ENCODE measurements around the gene MLEC. TPM values are rescaled to one million over a fixed set of nuclear protein-coding genes. Genes with fewer than 3 reads are reported as not detected.

The MLEC gene
- total RNA-seq, 4 donors from 2014 or later, result 46.5 to 89.4 (median 60.1) TPM

DNA sequence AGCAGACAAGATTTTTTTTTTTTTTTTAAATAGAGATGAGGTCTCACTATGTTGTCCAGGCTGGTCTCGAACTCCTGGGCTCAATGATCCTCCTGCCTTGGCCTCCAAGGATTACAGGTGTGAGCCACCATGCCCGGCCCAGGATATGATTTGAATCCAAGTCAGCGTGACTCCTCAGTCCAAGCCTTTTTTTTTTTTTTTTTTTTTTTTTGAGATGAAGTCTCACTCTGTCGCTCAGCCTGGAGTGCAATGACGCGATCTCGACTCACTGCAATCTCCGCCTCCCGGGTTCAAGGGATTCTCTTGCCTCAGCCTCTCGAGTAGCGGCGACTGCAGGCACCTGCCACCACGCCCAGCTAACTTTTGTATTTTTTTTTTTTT lies 39.6 kb upstream of the MLEC start:
- DNase-seq (no peak), ATAC-seq (no peak)
- H3K4me3 ChIP-seq, result no peak overlapping the region
- peaks cover 16 to 31% (median 25%) of the 10 kb centered on the region in 3 donors for H3K27me3 ChIP-seq
- intact Hi-C loops (cut with DNase I; ENCODE audit: low total_unique reads) (loop anchor here (1.0 to 10.0 kb wide), 5 partner anchors 67 to 447 kb away; partner anchors contain the start of genes GATC and TRIAP1), in situ Hi-C loops (cut with MboI; ENCODE audit: low sequenced_read_pairs in 4 of 4) (loop anchor here (5.0 to 25.0 kb wide), 7 partner anchors 60 to 465 kb away; partner anchors contain the start of genes UNC119B (in 3 of the 4), HNF1A (in 2 of the 4) and POP5 (in 2 of the 4))
- H3K27ac ChIP-seq, result no peak overlapping the region
- H3K4me1 ChIP-seq, result peaks cover 14% of the 10 kb centered on the region in 2 donors
- TF ChIP-seq, protein P1, sequence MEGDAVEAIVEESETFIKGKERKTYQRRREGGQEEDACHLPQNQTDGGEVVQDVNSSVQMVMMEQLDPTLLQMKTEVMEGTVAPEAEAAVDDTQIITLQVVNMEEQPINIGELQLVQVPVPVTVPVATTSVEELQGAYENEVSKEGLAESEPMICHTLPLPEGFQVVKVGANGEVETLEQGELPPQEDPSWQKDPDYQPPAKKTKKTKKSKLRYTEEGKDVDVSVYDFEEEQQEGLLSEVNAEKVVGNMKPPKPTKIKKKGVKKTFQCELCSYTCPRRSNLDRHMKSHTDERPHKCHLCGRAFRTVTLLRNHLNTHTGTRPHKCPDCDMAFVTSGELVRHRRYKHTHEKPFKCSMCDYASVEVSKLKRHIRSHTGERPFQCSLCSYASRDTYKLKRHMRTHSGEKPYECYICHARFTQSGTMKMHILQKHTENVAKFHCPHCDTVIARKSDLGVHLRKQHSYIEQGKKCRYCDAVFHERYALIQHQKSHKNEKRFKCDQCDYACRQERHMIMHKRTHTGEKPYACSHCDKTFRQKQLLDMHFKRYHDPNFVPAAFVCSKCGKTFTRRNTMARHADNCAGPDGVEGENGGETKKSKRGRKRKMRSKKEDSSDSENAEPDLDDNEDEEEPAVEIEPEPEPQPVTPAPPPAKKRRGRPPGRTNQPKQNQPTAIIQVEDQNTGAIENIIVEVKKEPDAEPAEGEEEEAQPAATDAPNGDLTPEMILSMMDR (IDR thresholded peaks at IDR 0.05 in 4 of 5, conservative IDR thresholded peaks at IDR 0.05 in 1 of 5), result no peak
- TF ChIP-seq POLR2A (IDR thresholded peaks at IDR 0.05), result no peak
- no peaks in the 10 kb centered on the region for H3K9me3 ChIP-seq
- H3K36me3 ChIP-seq, result no peaks in the 10 kb centered on the region

DNA sequence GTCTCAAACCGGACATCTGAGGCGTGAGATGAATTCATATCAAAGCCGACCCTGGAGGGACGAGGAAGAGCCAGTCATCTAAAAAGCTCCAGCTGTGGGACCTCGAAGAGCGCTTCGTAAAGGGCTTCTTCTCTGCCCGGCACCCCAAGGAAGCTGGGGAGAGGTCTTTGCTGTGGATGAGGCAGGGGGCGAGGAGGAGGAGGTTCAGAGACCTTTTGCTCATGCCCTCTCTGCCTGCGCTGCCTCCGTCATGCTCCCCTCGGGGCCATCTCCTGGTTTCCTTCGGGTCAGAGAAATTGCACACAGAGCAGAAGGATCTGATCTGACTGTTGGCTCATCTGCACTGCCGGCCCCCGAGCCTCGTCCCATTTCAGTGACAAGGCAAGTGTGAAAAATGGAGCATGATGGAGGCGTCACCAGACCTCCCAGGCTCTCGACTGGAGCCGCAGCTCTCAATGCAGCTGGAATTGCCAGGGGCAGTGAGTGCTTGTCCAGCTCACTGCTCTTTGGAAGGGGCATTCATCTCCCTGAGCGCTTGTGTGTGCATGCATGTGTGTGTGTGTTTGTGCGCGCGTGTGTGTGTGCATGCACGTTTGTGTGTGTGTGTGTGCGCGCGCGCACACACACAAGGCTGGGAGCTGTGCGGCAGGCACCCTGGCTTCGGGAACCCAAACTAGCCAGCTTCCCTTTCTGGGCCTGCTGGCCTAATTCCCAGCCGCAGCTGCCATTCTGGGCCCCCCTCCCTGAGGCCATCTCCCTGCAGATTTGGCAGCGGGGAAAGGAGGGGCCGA lies 37.3 kb upstream of the MLEC start:
- in situ Hi-C loops (cut with MboI; ENCODE audit: low sequenced_read_pairs in 4 of 4) (loop anchor here (5.0 to 25.0 kb wide), 7 partner anchors 62 to 463 kb away; partner anchors contain the start of genes UNC119B (in 3 of the 4), HNF1A (in 2 of the 4) and POP5 (in 2 of the 4)), intact Hi-C loops (cut with DNase I; ENCODE audit: low total_unique reads) (loop anchor here (1.0 to 10.0 kb wide), 4 partner anchors 66 to 445 kb away; partner anchors contain the start of genes GATC and TRIAP1)
- peaks cover 14 to 17% of the 10 kb centered on the region in 2 donors for H3K4me1 ChIP-seq
- ATAC-seq (no peak), DNase-seq (no peak)
- peak overlapping the region; percentile 33 to 47 (median 40) for H3K4me3 ChIP-seq
- peaks cover 3 to 11% (median 10%) of the 10 kb centered on the region in 3 donors for H3K27me3 ChIP-seq
- no peak for TF ChIP-seq POLR2A (IDR thresholded peaks at IDR 0.05)
- TF ChIP-seq, protein P1 (IDR thresholded peaks at IDR 0.05 in 4 of 5, conservative IDR thresholded peaks at IDR 0.05 in 1 of 5), result peak in 1 of 5 experiments; percentile 28
- H3K9me3 ChIP-seq, result no peaks in the 10 kb centered on the region
- no peaks in the 10 kb centered on the region for H3K36me3 ChIP-seq
- H3K27ac ChIP-seq, result peak overlapping the region in 3 of 4 donors; percentile 38 to 45 (median 43)

DNA sequence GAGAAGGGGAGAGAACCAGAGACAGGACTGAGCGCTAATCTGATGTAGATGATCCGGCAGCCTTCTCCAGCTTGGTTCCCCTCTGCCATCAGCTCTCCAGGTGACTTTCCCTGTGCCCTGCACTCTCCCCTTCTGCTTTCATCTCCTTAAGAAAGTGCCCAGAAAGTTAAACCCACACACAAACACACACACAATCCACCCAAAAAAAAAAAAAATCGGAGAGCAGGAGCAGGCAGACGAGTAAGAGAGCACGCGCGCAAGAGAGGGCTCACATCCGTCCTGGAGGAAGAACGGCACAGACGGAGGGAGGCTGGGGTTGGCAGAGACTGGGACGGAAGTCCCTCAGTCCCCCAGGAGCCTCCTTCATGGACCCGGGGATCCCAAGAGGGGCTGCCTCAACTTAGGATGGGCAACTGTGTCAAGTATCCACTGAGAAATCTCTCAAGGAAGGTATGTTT lies 36.7 kb upstream of the MLEC start:
- H3K27ac ChIP-seq, result peak overlapping the region in 3 of 4 donors; percentile 25 to 44 (median 38)
- peak overlapping the region in 3 of 4 donors; percentile 33 to 47 (median 37) for H3K4me3 ChIP-seq
- in situ Hi-C loops (cut with MboI; ENCODE audit: low sequenced_read_pairs in 4 of 4), result no loop called here
- H3K36me3 ChIP-seq, result no peaks in the 10 kb centered on the region
- no peak for ATAC-seq
- DNase-seq, result no peak
- intact Hi-C loops (cut with DNase I; ENCODE audit: low total_unique reads), result no loop called here
- no peaks in the 10 kb centered on the region for H3K9me3 ChIP-seq
- peaks cover 2 to 11% (median 5%) of the 10 kb centered on the region in 3 donors for H3K27me3 ChIP-seq
- TF ChIP-seq POLR2A (IDR thresholded peaks at IDR 0.05), result no peak
- TF ChIP-seq, protein P1 (IDR thresholded peaks at IDR 0.05 in 4 of 5, conservative IDR thresholded peaks at IDR 0.05 in 1 of 5), result no peak
- peaks cover 14 to 17% of the 10 kb centered on the region in 2 donors for H3K4me1 ChIP-seq

DNA sequence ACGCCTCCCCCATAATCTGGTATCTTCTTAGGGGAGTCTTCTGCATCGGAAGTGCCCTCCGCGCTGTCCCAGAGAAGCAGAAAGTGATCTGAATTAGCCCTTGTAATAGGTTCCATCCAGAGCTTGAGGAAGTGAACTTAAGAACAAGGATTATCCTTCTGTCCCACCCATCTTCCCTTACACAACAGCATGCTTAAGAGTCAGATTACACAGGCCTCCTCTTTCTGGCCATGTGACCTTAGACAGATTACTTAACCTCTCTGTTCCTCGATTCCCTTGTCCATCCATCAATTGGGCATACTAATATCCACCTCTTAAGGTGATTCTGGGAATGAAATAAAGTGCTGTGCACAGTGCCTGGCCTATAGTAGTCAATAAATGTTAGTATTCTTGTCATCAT lies 35.1 kb upstream of the MLEC start:
- in situ Hi-C loops (cut with MboI; ENCODE audit: low sequenced_read_pairs in 4 of 4) (no loop called here), intact Hi-C loops (cut with DNase I; ENCODE audit: low total_unique reads) (no loop called here)
- no peak for ATAC-seq
- H3K4me3 ChIP-seq, result peak overlapping the region in 1 of 4 donors; percentile 47
- TF ChIP-seq POLR2A (IDR thresholded peaks at IDR 0.05), result no peak
- TF ChIP-seq, protein P1 (IDR thresholded peaks at IDR 0.05 in 4 of 5, conservative IDR thresholded peaks at IDR 0.05 in 1 of 5), result no peak
- DNase-seq, result no peak
- H3K9me3 ChIP-seq, result no peaks in the 10 kb centered on the region
- peak overlapping the region in 1 of 4 donors; percentile 24 for H3K27ac ChIP-seq
- peaks cover 0 to 11% (median 2%) of the 10 kb centered on the region in 3 donors for H3K27me3 ChIP-seq
- peaks cover 14 to 17% of the 10 kb centered on the region in 2 donors for H3K4me1 ChIP-seq
- H3K36me3 ChIP-seq, result no peaks in the 10 kb centered on the region
